ENCODE measurements around the gene PYGL. TPM values are rescaled to one million over a fixed set of nuclear protein-coding genes. Genes with fewer than 3 reads are reported as not detected.
A peak's percentile ranks its signal among the peaks of the same experiment; 100 is the strongest.

Gene PYGL
- under 1 TPM; 0.50 to 0.60 TPM for total RNA-seq

- H3K27ac Mint-ChIP-seq: peak within 1 kb of the TSS; percentile 69
- DNase-seq (peak; percentile 35 to 52), ATAC-seq (replicated peaks in 1 of 2) (peak; percentile 76 to 80)
- no peaks in the 10 kb centered on the region for H3K9me3 Mint-ChIP-seq
- peaks cover 2 to 3% of the 10 kb centered on the region in 2 donors for H3K36me3 Mint-ChIP-seq (ENCODE audit: insufficient read depth in 2 of 2)
- peaks cover 6% of the 10 kb centered on the region for H3K4me1 Mint-ChIP-seq (ENCODE audit: low read depth)
- H3K27me3 Mint-ChIP-seq (ENCODE audit: low read depth): peaks cover 27% of the 10 kb centered on the region
- peak within 1 kb of the TSS; percentile 84 to 94 for H3K4me3 Mint-ChIP-seq
These were observed at the start of gene PYGL for GRCh38 chr14:50943943-50944646. Gene PYGL, minus strand, starts transcription at chr14:50944483. Its CDS starts 80 bp downstream, at chr14:50944403.

- Mint-ChIP-seq H3K27ac (no peak overlapping the region), H3K4me3 (no peak overlapping the region), H3K27me3 (ENCODE audit: low read depth) (no peaks in the 10 kb centered on the region), H3K4me1 (ENCODE audit: low read depth) (no peaks in the 10 kb centered on the region), H3K9me3 (no peaks in the 10 kb centered on the region), H3K36me3 (ENCODE audit: insufficient read depth in 2 of 2) (no peaks in the 10 kb centered on the region)
- ATAC-seq (replicated peaks in 1 of 2) (no peak), DNase-seq (no peak)
These were observed 41.6 kb upstream of the PYGL start for GRCh38 chr14:50985859-50986331.

GRCh38 chr14:50985124-50985858, 41.0 kb upstream of the PYGL start:
- Mint-ChIP-seq H3K4me1 (ENCODE audit: low read depth) (no peaks in the 10 kb centered on the region), H3K27me3 (ENCODE audit: low read depth) (no peaks in the 10 kb centered on the region), H3K9me3 (no peaks in the 10 kb centered on the region), H3K36me3 (ENCODE audit: insufficient read depth in 2 of 2) (no peaks in the 10 kb centered on the region), H3K4me3 (no peak overlapping the region), H3K27ac (no peak overlapping the region)
- ATAC-seq (replicated peaks in 1 of 2) (no peak), DNase-seq (no peak)

- Mint-ChIP-seq H3K4me3 (no peak overlapping the region), H3K27ac (no peak overlapping the region), H3K27me3 (ENCODE audit: low read depth) (no peaks in the 10 kb centered on the region), H3K9me3 (no peaks in the 10 kb centered on the region), H3K4me1 (ENCODE audit: low read depth) (no peaks in the 10 kb centered on the region), H3K36me3 (ENCODE audit: insufficient read depth in 2 of 2) (no peaks in the 10 kb centered on the region)
- ATAC-seq (replicated peaks in 1 of 2) (no peak), DNase-seq (no peak)
These were observed 39.9 kb upstream of the PYGL start for GRCh38 chr14:50984036-50984710.

GRCh38 chr14:50979941-50980850, 35.9 kb upstream of the PYGL start:
- H3K36me3 Mint-ChIP-seq (ENCODE audit: insufficient read depth in 2 of 2): no peaks in the 10 kb centered on the region
- ATAC-seq (replicated peaks in 1 of 2) (no peak), DNase-seq (no peak)
- no peaks in the 10 kb centered on the region for H3K27me3 Mint-ChIP-seq (ENCODE audit: low read depth)
- no peaks in the 10 kb centered on the region for H3K9me3 Mint-ChIP-seq
- no peak overlapping the region for H3K4me3 Mint-ChIP-seq
- no peak overlapping the region for H3K27ac Mint-ChIP-seq
- H3K4me1 Mint-ChIP-seq (ENCODE audit: low read depth): no peaks in the 10 kb centered on the region

- no peaks in the 10 kb centered on the region for H3K27me3 Mint-ChIP-seq (ENCODE audit: low read depth)
- H3K4me3 Mint-ChIP-seq: no peak overlapping the region
- no peak for ATAC-seq (replicated peaks in 1 of 2)
- no peaks in the 10 kb centered on the region for H3K4me1 Mint-ChIP-seq (ENCODE audit: low read depth)
- no peaks in the 10 kb centered on the region for H3K9me3 Mint-ChIP-seq
- no peak overlapping the region for H3K27ac Mint-ChIP-seq
- H3K36me3 Mint-ChIP-seq (ENCODE audit: insufficient read depth in 2 of 2): no peaks in the 10 kb centered on the region
- no peak for DNase-seq
These were observed 34.6 kb upstream of the PYGL start for GRCh38 chr14:50978888-50979287.

GRCh38 chr14:50978529-50978871, 34.2 kb upstream of the PYGL start:
- Mint-ChIP-seq H3K4me1 (ENCODE audit: low read depth) (no peaks in the 10 kb centered on the region), H3K4me3 (no peak overlapping the region), H3K27ac (no peak overlapping the region), H3K36me3 (ENCODE audit: insufficient read depth in 2 of 2) (no peaks in the 10 kb centered on the region), H3K9me3 (no peaks in the 10 kb centered on the region), H3K27me3 (ENCODE audit: low read depth) (no peaks in the 10 kb centered on the region)
- DNase-seq: no peak
- no peak for ATAC-seq (replicated peaks in 1 of 2)

GRCh38 chr14:50977863-50978528, 33.7 kb upstream of the PYGL start:
- H3K36me3 Mint-ChIP-seq (ENCODE audit: insufficient read depth in 2 of 2): no peaks in the 10 kb centered on the region
- no peak overlapping the region for H3K4me3 Mint-ChIP-seq
- no peaks in the 10 kb centered on the region for H3K27me3 Mint-ChIP-seq (ENCODE audit: low read depth)
- ATAC-seq (replicated peaks in 1 of 2) (no peak), DNase-seq (no peak)
- no peaks in the 10 kb centered on the region for H3K9me3 Mint-ChIP-seq
- no peak overlapping the region for H3K27ac Mint-ChIP-seq
- H3K4me1 Mint-ChIP-seq (ENCODE audit: low read depth): no peaks in the 10 kb centered on the region

GRCh38 chr14:50974118-50974517, 29.8 kb upstream of the PYGL start:
- DNase-seq (no peak), ATAC-seq (replicated peaks in 1 of 2) (no peak)
- no peaks in the 10 kb centered on the region for H3K4me1 Mint-ChIP-seq (ENCODE audit: low read depth)
- no peaks in the 10 kb centered on the region for H3K27me3 Mint-ChIP-seq (ENCODE audit: low read depth)
- no peak overlapping the region for H3K27ac Mint-ChIP-seq
- H3K9me3 Mint-ChIP-seq: no peaks in the 10 kb centered on the region
- no peak overlapping the region for H3K4me3 Mint-ChIP-seq
- no peaks in the 10 kb centered on the region for H3K36me3 Mint-ChIP-seq (ENCODE audit: insufficient read depth in 2 of 2)

GRCh38 chr14:50972734-50973133, 28.5 kb upstream of the PYGL start:
- DNase-seq (no peak), ATAC-seq (replicated peaks in 1 of 2) (no peak)
- Mint-ChIP-seq H3K9me3 (no peaks in the 10 kb centered on the region), H3K27me3 (ENCODE audit: low read depth) (no peaks in the 10 kb centered on the region), H3K4me3 (no peak overlapping the region), H3K27ac (no peak overlapping the region), H3K36me3 (ENCODE audit: insufficient read depth in 2 of 2) (no peaks in the 10 kb centered on the region), H3K4me1 (ENCODE audit: low read depth) (no peaks in the 10 kb centered on the region)

GRCh38 chr14:50970886-50971781, 26.9 kb upstream of the PYGL start:
- Mint-ChIP-seq H3K27ac (no peak overlapping the region), H3K4me3 (no peak overlapping the region), H3K9me3 (no peaks in the 10 kb centered on the region), H3K27me3 (ENCODE audit: low read depth) (no peaks in the 10 kb centered on the region), H3K4me1 (ENCODE audit: low read depth) (no peaks in the 10 kb centered on the region), H3K36me3 (ENCODE audit: insufficient read depth in 2 of 2) (no peaks in the 10 kb centered on the region)
- ATAC-seq (replicated peaks in 1 of 2): no peak
- DNase-seq: no peak
